DOHH2 (cell line): ENCODE measurements around the gene AP3S2.

Source experiments
- H3F3A ChIP-seq: fragments of 200-600 bp; sonication (generic), shearing (Covaris generic); 2 replicates; pipeline ENCODE4 v1.6.0; 2016; ENCODE audit warnings: antibody characterized with exemption, mild to moderate bottlenecking; ENCODE audit not compliant: control insufficient read depth, insufficient read depth
- H3K27ac ChIP-seq: fragments of 200-600 bp; sonication (generic); 2 replicates; pipeline ENCODE4 v1.5.1; 2014; ENCODE audit warnings: low read depth, mild to moderate bottlenecking, low read length, moderate library complexity
- H3K27me3 ChIP-seq: fragments of 200-600 bp; sonication (generic); 2 replicates; pipeline ENCODE4 v1.6.1; 2014; ENCODE audit warnings: mild to moderate bottlenecking, low read length, mixed read lengths; ENCODE audit not compliant: control insufficient read depth
- H3K36me3 ChIP-seq: fragments of 200-600 bp; sonication (generic); 2 replicates; pipeline ENCODE4 v1.6.1; 2014; ENCODE audit warnings: mild to moderate bottlenecking, low read length, moderate library complexity, mixed read lengths; ENCODE audit not compliant: control insufficient read depth
- H3K4me1 ChIP-seq: fragments of 200-600 bp; sonication (generic); 2 replicates; pipeline ENCODE4 v1.6.1; 2014; ENCODE audit warnings: mild to moderate bottlenecking, low read length, mixed read lengths; ENCODE audit not compliant: control insufficient read depth
- H3K4me2 ChIP-seq: fragments of 200-600 bp; sonication (generic); 2 replicates; pipeline ENCODE4 v1.6.0; 2014; ENCODE audit warnings: mild to moderate bottlenecking, low read length, moderate library complexity
- H3K4me3 ChIP-seq: fragments of 200-600 bp; sonication (generic); 2 replicates; pipeline ENCODE4 v1.5.1; 2014; ENCODE audit warnings: mild to moderate bottlenecking, low read length, mixed read lengths
- H3K79me2 ChIP-seq: fragments of 200-600 bp; sonication (generic); 2 replicates; pipeline ENCODE4 v1.6.1; 2014; ENCODE audit warnings: mild to moderate bottlenecking, low read length, mixed read lengths; ENCODE audit not compliant: control insufficient read depth
- H3K9me2 ChIP-seq: fragments of 200-600 bp; sonication (generic); replicated peaks from 2 replicates; pipeline ENCODE4 v1.6.1; 2014; ENCODE audit warnings: mild to moderate bottlenecking, low read length, mixed read lengths; ENCODE audit not compliant: control insufficient read depth
- H3K9me3 ChIP-seq: fragments of 200-600 bp; sonication (generic); 2 replicates; pipeline ENCODE4 v1.6.1; 2014; ENCODE audit warnings: antibody characterized with exemption, low read length, mixed read lengths; ENCODE audit not compliant: control insufficient read depth, insufficient read depth
- H4K20me1 ChIP-seq: fragments of 200-600 bp; sonication (generic); 2 replicates; pipeline ENCODE4 v1.6.0; 2014; ENCODE audit warnings: low read depth, mild to moderate bottlenecking, antibody characterized with exemption, low read length, moderate library complexity; ENCODE audit not compliant: control insufficient read depth, insufficient read depth
- EZH2phosphoT487 ChIP-seq: fragments of 200-600 bp; sonication (generic); IDR thresholded peaks from 2 replicates; pipeline ENCODE4 v1.6.1; 2017; ENCODE audit warnings: borderline replicate concordance, mild to moderate bottlenecking, antibody characterized with exemption, low read length, moderate library complexity, mixed read lengths
- TF ChIP-seq, protein P1 (sequence below): fragments of 200-600 bp; sonication (generic); IDR thresholded peaks from one replicate; pipeline ENCODE4 v1.5.1; 2014; ENCODE audit warnings: antibody characterized with exemption, mild to moderate bottlenecking, low read depth, low read length; ENCODE audit not compliant: poor library complexity, severe bottlenecking

The AP3S2 gene

DNA sequence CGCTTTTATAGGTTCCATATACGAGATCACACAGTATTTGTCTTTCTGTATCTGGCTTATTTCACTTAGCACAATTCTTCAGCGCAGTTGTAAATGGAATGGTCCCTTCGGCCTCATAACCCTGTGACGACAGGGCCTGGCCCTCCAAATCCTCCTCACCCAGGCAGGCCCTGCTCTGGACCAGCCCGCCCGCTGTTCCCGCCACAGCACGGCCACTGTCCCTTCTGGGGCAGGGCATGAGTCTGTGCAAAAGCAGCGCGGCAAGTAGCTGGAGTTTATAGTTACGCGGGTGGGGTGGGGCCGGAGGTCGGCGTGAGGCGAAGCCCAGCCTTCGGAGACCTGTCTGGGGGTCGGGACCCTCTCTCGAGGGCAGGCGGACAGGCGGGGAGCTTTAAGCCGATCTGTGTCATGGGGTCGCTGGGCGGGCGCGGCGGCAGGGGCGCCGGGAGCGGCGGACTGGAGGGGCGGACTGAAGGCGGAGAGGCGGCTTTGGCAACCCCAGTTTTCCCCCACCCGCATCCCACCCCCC lies 18.4 kb upstream of the AP3S2 start:
- Histone ChIP-seq H3K4me3 (no peak overlapping the region), H3K79me2 (no peaks in the 10 kb centered on the region), H3K4me1 (peaks cover 3% of the 10 kb centered on the region; the same call in 1 of the 2 replicates)

DNA sequence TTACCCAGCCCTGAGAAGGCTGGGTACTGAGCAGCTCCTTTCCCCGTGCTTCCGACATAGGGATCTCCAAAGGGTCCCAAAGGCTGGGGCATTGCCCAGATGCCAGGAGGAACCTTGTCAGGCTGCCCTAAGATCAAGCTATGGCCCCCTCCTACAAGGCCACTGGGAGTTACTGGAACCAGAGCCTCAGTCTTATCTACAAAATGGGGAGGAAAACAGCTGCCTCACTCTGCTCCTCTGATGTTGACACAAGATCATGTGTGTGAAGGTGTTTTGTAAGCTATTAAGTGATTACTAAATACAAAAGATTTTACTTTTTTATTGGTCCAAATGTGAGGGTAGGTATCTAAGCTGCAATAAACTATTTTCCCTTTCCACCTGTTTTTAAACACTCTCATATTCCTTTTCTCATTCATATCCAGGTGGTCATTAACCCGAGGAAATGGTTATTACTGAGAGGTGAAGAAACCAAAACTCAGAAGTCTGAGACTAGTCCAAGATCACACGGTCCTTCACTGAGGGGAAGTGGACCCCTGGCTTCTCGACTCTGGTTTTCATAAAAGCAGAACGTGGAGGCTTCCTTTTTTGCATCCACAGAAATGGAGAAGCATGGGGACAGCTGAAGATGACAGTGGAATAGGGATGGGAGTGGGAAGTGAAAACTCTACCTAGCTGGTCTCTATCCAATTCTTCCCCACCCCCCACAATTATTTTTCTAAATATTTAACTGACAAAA lies 17.3 kb upstream of the AP3S2 start:
- Histone ChIP-seq H3K36me3 (no peaks in the 10 kb centered on the region), H3K9me3 (no peaks in the 10 kb centered on the region), H3K4me3 (no peak overlapping the region), H3F3A (no peaks in the 10 kb centered on the region), H3K79me2 (no peaks in the 10 kb centered on the region), H3K4me2 (no peak overlapping the region), H3K27ac (no peak overlapping the region), H3K4me1 (peaks cover 3% of the 10 kb centered on the region; the same call in 1 of the 2 replicates), H4K20me1 (no peaks in the 10 kb centered on the region), H3K9me2 (no peaks in the 10 kb centered on the region), H3K27me3 (peaks cover 20% of the 10 kb centered on the region)
- TF ChIP-seq EZH2phosphoT487 = no peak
- TF ChIP-seq, protein P1, sequence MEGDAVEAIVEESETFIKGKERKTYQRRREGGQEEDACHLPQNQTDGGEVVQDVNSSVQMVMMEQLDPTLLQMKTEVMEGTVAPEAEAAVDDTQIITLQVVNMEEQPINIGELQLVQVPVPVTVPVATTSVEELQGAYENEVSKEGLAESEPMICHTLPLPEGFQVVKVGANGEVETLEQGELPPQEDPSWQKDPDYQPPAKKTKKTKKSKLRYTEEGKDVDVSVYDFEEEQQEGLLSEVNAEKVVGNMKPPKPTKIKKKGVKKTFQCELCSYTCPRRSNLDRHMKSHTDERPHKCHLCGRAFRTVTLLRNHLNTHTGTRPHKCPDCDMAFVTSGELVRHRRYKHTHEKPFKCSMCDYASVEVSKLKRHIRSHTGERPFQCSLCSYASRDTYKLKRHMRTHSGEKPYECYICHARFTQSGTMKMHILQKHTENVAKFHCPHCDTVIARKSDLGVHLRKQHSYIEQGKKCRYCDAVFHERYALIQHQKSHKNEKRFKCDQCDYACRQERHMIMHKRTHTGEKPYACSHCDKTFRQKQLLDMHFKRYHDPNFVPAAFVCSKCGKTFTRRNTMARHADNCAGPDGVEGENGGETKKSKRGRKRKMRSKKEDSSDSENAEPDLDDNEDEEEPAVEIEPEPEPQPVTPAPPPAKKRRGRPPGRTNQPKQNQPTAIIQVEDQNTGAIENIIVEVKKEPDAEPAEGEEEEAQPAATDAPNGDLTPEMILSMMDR = no peak

More for the DNA sequence above, 18.4 kb upstream of the AP3S2 start:
- peaks cover 21% of the 10 kb centered on the region for H3K27me3 ChIP-seq
- no peaks in the 10 kb centered on the region for H3K36me3 ChIP-seq
- H3K9me2 ChIP-seq = no peaks in the 10 kb centered on the region
- no peak overlapping the region for H3K4me2 ChIP-seq
- H4K20me1 ChIP-seq = no peaks in the 10 kb centered on the region
- no peaks in the 10 kb centered on the region for H3F3A ChIP-seq
- no peaks in the 10 kb centered on the region for H3K9me3 ChIP-seq
- TF ChIP-seq EZH2phosphoT487 = no peak
- TF ChIP-seq, protein P1 = no peak
- no peak overlapping the region for H3K27ac ChIP-seq

DNA sequence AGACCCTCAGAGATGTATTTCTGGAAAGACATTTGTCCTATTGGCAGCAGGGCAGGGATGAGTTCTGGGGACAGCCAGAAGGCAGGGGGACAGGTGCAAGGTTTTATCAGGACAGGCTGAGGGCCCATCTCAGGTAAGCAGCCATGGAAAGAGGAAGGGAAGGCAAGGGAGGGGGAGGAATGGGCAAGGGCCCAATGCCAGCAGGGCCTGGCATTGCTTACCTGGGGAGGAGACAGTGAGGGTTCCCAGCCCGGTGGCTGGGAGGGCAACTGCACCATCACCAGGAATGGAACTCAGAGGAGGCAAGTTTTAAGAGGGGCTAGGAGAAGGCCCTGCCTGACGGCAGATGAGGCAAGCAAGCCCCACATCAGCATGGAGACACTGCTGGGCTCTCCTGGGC lies 15.8 kb upstream of the AP3S2 start:
- Histone ChIP-seq H3K36me3 (no peaks in the 10 kb centered on the region), H3K27ac (no peak overlapping the region), H4K20me1 (no peaks in the 10 kb centered on the region), H3K4me3 (no peak overlapping the region), H3K79me2 (no peaks in the 10 kb centered on the region), H3K9me3 (no peaks in the 10 kb centered on the region), H3K27me3 (peaks cover 18% of the 10 kb centered on the region), H3K4me2 (no peak overlapping the region), H3K4me1 (peaks cover 3% of the 10 kb centered on the region; the same call in 1 of the 2 replicates), H3F3A (no peaks in the 10 kb centered on the region), H3K9me2 (no peaks in the 10 kb centered on the region)
- TF ChIP-seq EZH2phosphoT487 = no peak
- TF ChIP-seq, protein P1 = no peak
